GM12891 (cell line): ENCODE measurements around the gene BCL7B.
"Not testable (repeated sequence)": the region's sequence is repeated elsewhere in the genome, so short reads cannot be mapped to it uniquely, and the experiment has no call there.

ENCODE experiments used
- POLR2A ChIP-seq: IDR thresholded peaks from 2 replicates; pipeline ENCODE4 v1.6.1; 2011; ENCODE audit warnings: low read depth, low read length, control low read depth
- SPI1 ChIP-seq: IDR thresholded peaks from 2 replicates; pipeline ENCODE4 v1.6.1; 2011; ENCODE audit warnings: low read depth, low read length, control low read depth

- not testable (repeated sequence) for TF ChIP-seq SPI1, POLR2A
Measured at GRCh38 chr7:73535918-73536317, 21.6 kb downstream of the BCL7B start.
